K562 (cell line): ENCODE measurements around the gene TRIP10.

Experiments
- MAFG ChIP-seq: fragments of 450-650 bp; conservative IDR thresholded peaks from 2 replicates; pipeline ENCODE4 v1.6.1; 2016; ENCODE audit warnings: missing genetic modification characterization, missing compliant biosample characterization
- NR2C2 ChIP-seq, 2 experiments: fragments of 200-800 bp in 1 of 2; sonication (Bioruptor generic) in 1 of 2; sonication (generic) in 1 of 2; formaldehyde crosslinking in 1 of 2; IDR thresholded peaks; 2 replicates each; pipeline versions ENCODE4 v1.6.1 to v1.8.0; 2016 to 2022; ENCODE audit warnings: mild to moderate bottlenecking in 1 of 2, missing compliant biosample characterization in 1 of 2, missing genetic modification characterization in 1 of 2, missing genetic modification reagents in 1 of 2
- RBM17 ChIP-seq: fragments of 200-400 bp; formaldehyde crosslinking; IDR thresholded peaks from 2 replicates; pipeline ENCODE4 v1.6.1; 2017; ENCODE audit warnings: low read depth, mild to moderate bottlenecking, low read length, borderline replicate concordance
- TF ChIP-seq, protein P1 (sequence below): sonication (generic); formaldehyde crosslinking; IDR thresholded peaks from 2 replicates; pipeline ENCODE4 v1.9.0; 2022; ENCODE audit warnings: mild to moderate bottlenecking, missing genetic modification reagents
- TF ChIP-seq, protein P2 (sequence below): fragments of 250-450 bp; sonication (Bioruptor Pico); IDR thresholded peaks from 2 replicates; pipeline ENCODE4 v1.8.0; 2021; ENCODE audit warnings: moderate library complexity, mild to moderate bottlenecking, inconsistent platforms

DNA sequence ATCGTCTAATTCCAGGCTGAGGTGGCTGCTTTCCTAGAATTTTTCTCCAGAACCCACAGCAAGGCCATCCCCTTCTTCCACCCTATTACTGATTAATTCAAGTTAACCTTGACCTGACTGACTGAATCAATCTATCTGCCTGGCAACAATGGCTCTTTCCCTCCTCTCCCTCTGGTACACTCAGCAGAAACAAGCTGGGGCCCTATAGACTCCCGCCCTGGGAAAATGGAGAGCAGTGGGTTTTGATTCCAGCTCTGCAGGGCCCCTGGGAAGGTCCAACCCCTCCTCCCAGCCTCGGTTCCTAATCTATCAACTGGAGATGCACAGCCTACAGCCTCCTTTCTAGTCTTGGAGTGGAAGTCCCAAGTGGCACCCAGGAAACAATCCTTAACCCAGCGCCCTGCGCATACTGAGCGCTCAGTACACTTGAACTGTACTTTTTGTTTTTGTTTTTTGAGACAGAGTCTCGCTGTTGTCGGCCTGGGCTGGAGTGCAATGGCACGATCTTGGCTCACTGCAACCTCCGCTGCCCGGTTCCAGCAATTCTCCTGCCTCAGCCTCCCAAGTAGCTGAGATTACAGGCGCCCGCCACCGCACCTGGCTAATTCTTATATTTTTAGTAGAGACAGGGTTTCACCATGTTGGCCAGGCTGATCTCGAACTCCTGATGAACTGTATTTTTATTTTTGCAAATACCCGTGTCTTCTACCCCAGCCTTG, 13.8 kb upstream of the TRIP10 start:
- TF ChIP-seq MAFG (tag) (no peak), RBM17 (no peak), NR2C2 (CRISPR knock-in tag; IDR thresholded peaks at IDR 0.05) (no peak), NR2C2 (tag; IDR thresholded peaks at IDR 0.05) (no peak)
- TF ChIP-seq, protein P1, sequence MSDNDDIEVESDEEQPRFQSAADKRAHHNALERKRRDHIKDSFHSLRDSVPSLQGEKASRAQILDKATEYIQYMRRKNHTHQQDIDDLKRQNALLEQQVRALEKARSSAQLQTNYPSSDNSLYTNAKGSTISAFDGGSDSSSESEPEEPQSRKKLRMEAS (CRISPR knock-in tag), result no peak
- TF ChIP-seq, protein P2, sequence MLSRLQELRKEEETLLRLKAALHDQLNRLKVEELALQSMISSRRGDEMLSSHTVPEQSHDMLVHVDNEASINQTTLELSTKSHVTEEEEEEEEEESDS, result no peak
